GM19351 (cell line): Measurements from ENCODE around the gene PROKR2.

ENCODE experiments used
- ATAC-seq: cut with Tn5 transposase; IDR thresholded peaks from one replicate; pipeline ENCODE4 v1.9.1; 2021; ENCODE audit warnings: mild to moderate bottlenecking, moderate library complexity; ENCODE audit not compliant: unreplicated experiment

PROKR2 gene

DNA sequence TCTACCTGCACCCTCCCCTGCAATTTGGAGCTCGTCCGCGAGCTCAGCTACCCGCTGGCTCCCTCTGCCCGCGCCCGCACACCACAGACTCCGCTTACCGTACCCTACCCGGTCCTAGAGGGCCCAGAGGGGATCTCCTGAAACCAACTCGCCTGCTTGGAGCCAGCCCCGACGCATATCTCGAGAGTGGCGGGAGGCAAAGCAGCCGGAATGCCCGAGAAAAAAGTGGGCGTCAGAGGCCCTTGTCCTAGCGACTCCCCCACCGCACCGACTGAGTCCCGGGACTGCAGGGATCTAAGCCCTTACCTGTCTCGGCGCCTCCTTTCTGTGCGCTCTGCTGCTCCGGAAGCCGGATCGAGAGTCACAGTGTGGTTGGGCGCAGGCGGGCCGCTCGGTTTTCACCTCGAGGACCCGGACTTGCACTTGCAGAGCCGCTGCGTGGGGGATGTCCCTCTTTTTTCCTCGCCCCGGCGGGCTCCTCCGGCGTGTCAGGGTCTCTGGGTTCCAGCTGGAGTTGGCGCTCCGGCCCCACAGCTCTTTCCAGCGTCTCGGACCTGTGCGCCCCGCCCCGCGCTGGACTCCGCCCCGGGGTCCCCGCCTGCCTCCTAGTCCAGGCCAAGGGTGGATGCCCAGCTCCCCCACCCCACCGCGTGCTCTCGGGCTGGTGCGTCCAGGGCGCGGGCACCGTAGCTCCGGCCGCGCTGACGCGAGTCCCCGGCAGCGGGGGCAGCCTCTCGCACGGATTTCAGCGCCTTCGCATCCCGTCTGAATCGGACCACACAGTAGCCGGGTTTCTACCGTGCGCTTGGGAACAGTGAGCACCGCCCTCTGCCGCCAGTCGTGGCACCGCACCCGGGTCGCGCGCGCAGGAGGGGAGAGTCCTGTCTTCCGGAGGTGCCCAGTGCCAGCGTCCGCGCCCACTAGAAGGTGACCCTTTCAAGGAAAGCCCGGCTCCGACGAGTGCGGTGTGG is at the start of gene PROKR2:
Gene PROKR2, minus strand, starts transcription at position 767 of the 971 bp plus-strand sequence. CDS start 2,585 bp downstream, outside the sequence.
- ATAC-seq = no peak

- ATAC-seq = no peak
Measured at GRCh38 chr20:5364997-5365597, 48.3 kb upstream of the PROKR2 start.

- no peak for ATAC-seq
Measured at GRCh38 chr20:5364136-5364821, 47.5 kb upstream of the PROKR2 start.

DNA sequence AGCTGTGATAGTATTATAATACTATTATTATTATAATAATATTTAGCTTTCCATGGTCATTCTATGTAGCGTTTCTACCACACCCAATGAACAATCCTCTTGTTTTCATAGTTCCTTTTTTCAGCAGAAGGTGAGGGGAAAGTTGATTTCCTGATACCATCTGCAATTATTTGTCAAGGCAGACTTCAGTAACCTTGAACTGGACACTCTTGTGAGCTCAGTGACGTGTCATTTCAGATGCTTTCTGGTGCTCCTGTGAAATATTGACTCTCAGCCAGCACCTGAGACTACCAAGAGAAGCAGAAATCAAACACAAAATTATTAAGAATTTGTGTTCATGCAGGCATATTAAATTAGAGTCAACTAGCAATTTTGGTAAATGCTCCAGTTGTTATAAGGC is 46.0 kb upstream of the PROKR2 start:
- ATAC-seq = no peak

DNA sequence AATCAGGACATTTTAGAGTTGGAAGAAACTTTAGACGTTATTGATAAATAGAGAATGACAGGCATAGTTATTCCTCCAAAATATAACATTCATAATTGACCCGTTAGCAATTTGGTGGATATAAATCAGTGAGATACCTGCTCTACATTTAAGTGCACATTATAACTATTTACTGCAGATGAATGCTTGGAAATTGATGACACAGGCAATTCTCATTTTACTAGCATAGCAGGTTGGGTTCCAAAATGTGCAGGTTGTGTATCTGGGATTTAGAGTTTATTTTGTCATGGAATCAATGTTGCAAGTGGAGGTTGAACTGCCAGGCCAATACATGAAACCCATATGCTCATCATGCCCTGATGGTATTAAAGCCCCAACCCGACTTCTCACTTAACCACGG is 44.4 kb upstream of the PROKR2 start:
- no peak for ATAC-seq

- ATAC-seq = no peak
Measured at GRCh38 chr20:5357946-5358345, 41.2 kb upstream of the PROKR2 start.

DNA sequence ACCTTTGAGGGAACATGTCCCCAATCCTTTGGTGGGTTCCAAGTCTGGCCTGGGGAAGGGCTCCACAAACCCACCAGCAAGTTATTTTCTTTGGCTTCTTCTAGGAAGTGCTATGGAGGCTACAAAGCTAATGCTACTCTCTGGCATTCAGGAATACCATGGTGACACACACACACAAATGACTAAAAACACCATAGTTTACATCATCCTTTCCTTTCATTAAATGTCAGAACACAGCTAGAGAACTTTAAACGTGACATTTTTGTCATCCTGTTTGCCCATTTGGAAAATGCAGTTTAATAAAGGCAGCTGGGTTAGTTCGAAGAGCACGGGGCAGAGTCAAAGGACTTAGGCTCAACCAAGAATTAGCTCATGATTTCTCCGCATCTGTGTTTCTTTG is 40.2 kb upstream of the PROKR2 start:
- no peak for ATAC-seq

DNA sequence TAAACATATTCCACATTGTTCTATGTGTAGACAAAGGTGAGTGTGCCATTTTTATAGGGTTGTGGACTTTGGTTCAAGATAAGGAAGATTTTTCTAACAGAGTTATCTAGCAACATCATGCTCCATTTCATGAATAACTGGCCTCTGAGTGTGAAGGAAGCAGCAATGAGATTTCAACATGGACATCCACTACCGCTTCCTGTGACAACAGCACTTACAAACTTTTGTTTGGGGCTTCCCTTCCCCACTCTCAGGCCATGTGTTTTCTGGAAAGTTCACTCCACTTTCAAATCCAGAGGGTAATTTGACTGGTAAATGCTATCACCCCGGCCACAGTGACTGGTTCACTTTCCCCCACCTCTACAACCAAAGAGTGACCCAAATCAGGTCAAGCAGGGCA is 38.1 kb upstream of the PROKR2 start:
- no peak for ATAC-seq

GRCh38 chr20:5353624-5354496 is 37.1 kb upstream of the PROKR2 start:
- no peak for ATAC-seq

DNA sequence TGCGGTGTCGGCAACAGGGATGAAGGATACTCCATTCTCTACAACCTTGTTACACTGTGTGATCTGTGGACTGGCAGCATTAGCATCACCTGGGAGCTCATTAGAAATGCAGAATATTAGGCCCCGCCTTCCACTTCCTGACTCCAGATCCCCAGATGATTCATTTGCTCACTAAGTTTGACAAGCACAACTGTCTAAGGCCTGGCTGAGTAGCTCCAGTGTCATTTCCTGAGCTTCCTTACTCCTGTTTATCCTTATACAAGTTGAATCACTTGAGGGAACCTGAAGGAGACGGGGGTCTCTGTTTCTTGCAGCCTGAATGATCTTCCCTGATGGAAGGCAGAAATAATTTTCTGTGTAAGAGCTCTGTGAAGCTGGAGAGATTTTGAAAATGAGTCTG is 32.7 kb upstream of the PROKR2 start:
- ATAC-seq = no peak

GRCh38 chr20:5342021-5342420 is 25.3 kb upstream of the PROKR2 start:
- no peak for ATAC-seq

- no peak for ATAC-seq
Measured at GRCh38 chr20:5331340-5331739, 14.6 kb upstream of the PROKR2 start.

GRCh38 chr20:5328268-5328667 is 11.5 kb upstream of the PROKR2 start:
- ATAC-seq = no peak

DNA sequence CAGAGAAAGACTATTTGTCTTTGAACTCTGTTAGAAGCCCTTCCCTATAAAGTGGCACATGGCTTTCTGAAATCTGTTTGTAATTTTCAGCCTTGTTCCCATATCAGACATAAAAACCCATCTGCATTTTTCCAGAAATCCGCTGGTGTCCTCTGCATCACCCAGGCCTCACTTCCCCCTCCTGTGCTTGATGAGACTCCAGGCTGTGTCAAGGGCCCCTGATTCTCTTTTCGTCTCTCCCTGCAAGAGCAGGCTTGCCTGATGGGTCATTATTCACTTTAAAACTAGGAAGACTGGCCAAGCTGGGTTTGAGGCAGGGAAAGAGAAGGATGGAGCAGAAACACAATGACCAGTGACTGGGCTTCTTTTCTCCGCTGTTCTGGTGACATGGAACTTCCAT is 10.6 kb upstream of the PROKR2 start:
- no peak for ATAC-seq

GRCh38 chr20:5315807-5316187 is 957 bp downstream of the PROKR2 start:
- ATAC-seq = no peak

DNA sequence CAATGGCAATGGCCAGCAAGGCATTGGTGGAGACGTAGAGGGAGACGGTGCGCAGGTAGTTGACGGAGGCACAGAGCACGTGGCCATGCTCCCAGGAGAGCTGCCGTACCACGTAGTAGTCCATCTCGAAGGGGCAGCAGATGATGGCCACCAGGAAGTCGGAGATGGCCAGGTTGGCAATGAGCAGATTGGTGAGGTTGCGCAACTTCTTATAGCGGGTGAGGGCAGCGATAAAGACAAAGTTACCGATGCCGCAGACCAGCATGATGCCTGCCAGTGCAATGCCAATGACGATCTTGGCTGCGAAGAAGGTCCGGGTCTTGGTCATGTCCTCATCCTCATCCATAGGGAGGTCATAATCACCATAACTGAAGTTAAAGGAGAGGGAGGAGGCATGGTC is 2.8 kb downstream of the PROKR2 start:
- ATAC-seq = no peak

- no peak for ATAC-seq
Measured at GRCh38 chr20:5312518-5312917, 4.2 kb downstream of the PROKR2 start.

GRCh38 chr20:5309971-5310370 is 6.8 kb downstream of the PROKR2 start:
- ATAC-seq = no peak

GRCh38 chr20:5298811-5299210 is 17.9 kb downstream of the PROKR2 start:
- ATAC-seq = no peak

DNA sequence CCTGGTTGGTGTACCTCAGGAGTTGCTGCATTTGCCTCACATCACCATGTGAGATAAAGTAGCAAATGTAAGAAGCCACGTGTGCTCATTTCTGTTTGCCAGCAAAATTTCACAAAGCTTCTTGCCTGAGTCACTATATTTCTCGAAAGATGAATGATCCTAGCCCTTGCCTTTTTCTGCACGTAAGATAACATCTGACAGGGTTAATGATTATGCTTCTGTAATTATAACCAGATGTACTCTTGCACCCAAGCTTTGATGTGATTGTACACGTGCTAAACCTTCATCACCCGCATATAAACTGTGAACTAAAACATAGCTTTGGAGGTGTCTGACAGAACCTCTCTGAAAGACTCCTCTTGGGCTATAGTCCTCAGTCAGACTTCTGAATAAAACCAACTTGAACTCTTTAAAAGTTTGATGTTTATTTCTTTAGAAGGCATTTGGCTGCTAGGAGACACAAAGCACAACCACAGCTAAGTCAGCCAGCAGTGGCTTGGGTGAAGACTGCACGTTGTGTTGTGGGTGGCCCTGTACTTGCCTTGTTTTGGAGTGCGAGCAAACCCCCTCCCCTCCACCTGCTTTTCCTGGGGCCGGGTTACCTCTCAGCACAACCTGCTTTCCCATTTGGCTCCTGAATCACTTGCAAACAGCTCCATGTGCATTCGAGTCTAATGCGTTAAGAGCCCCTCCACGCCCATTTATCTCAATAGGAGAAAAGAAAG is 19.3 kb downstream of the PROKR2 start:
- ATAC-seq = no peak
